Measurements from ENCODE around the gene EFNA5. TPM values are rescaled to one million over a fixed set of nuclear protein-coding genes. Genes with fewer than 3 reads are reported as not detected.
A peak's percentile ranks its signal among the peaks of the same experiment; 100 is the strongest.

EFNA5 gene
- total RNA-seq, 1 donor from 2014 or later = 43.0 TPM

GRCh38 chr5:107590686-107591085 lies 80.1 kb downstream of the EFNA5 start:
- Mint-ChIP-seq H3K4me1 (peaks cover 30% of the 10 kb centered on the region), H3K27me3 (ENCODE audit: low read depth) (no peaks in the 10 kb centered on the region), H3K4me3 (no peak overlapping the region), H3K36me3 (ENCODE audit: low read depth) (peaks cover 4% of the 10 kb centered on the region), H3K9me3 (no peaks in the 10 kb centered on the region), H3K27ac (ENCODE audit: unreplicated experiment) (no peak overlapping the region)
- TF ChIP-seq CTCF (conservative IDR thresholded peaks at IDR 0.05) = no peak
- DNase-seq (ENCODE audit: low read depth, low spot score) = no peak

- no peak for DNase-seq (ENCODE audit: low read depth, low spot score)
- Mint-ChIP-seq H3K36me3 (ENCODE audit: low read depth) (peaks cover 4% of the 10 kb centered on the region), H3K27me3 (ENCODE audit: low read depth) (no peaks in the 10 kb centered on the region), H3K27ac (ENCODE audit: unreplicated experiment) (no peak overlapping the region), H3K4me1 (peaks cover 32% of the 10 kb centered on the region), H3K4me3 (no peak overlapping the region), H3K9me3 (peaks cover 2% of the 10 kb centered on the region)
- no peak for TF ChIP-seq CTCF (conservative IDR thresholded peaks at IDR 0.05)
Measured at GRCh38 chr5:107589520-107590193, 81.1 kb downstream of the EFNA5 start.

DNA sequence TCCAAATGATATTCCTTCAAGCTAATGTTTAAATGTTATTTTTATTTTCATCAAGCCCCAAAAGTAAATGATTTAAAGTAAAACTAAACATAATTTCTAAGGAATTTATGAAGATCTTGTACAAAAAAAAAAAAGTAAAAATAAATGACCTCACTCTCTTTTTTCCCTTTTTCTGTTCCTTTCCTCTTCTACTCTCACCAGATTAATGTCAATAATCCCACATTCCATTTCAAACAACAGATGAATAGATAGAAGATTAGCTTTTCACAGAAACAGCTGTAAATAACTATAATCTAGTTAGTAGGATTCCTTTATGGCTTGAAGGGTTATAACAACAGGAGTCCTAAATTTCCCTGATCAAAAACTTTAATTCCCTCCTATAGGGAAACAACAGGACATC lies 88.1 kb downstream of the EFNA5 start:
- Mint-ChIP-seq H3K27me3 (ENCODE audit: low read depth) (no peaks in the 10 kb centered on the region), H3K4me1 (peaks cover 39% of the 10 kb centered on the region), H3K4me3 (no peak overlapping the region), H3K9me3 (peaks cover 6% of the 10 kb centered on the region), H3K27ac (ENCODE audit: unreplicated experiment) (peak overlapping the region; percentile 12), H3K36me3 (ENCODE audit: low read depth) (peaks cover 7% of the 10 kb centered on the region)
- DNase-seq (ENCODE audit: low read depth, low spot score) = no peak
- no peak for TF ChIP-seq CTCF (conservative IDR thresholded peaks at IDR 0.05)

GRCh38 chr5:107580889-107581820 lies 89.6 kb downstream of the EFNA5 start:
- peaks cover 54% of the 10 kb centered on the region for H3K4me1 Mint-ChIP-seq
- TF ChIP-seq CTCF (conservative IDR thresholded peaks at IDR 0.05) = no peak

GRCh38 chr5:107578051-107578635 lies 92.6 kb downstream of the EFNA5 start:
- no peak for TF ChIP-seq CTCF (conservative IDR thresholded peaks at IDR 0.05)
- H3K27ac Mint-ChIP-seq (ENCODE audit: unreplicated experiment) = no peak overlapping the region

More at GRCh38 chr5:107580889-107581820, 89.6 kb downstream of the EFNA5 start:
- Mint-ChIP-seq H3K9me3 (peaks cover 6% of the 10 kb centered on the region), H3K27ac (ENCODE audit: unreplicated experiment) (no peak overlapping the region), H3K36me3 (ENCODE audit: low read depth) (peaks cover 6% of the 10 kb centered on the region), H3K4me3 (no peak overlapping the region), H3K27me3 (ENCODE audit: low read depth) (no peaks in the 10 kb centered on the region)
- no peak for DNase-seq (ENCODE audit: low read depth, low spot score)

More at GRCh38 chr5:107578051-107578635, 92.6 kb downstream of the EFNA5 start:
- no peak overlapping the region for H3K4me3 Mint-ChIP-seq
- H3K36me3 Mint-ChIP-seq (ENCODE audit: low read depth) = peaks cover 3% of the 10 kb centered on the region
- peaks cover 72% of the 10 kb centered on the region for H3K4me1 Mint-ChIP-seq
- no peak for DNase-seq (ENCODE audit: low read depth, low spot score)
- no peaks in the 10 kb centered on the region for H3K27me3 Mint-ChIP-seq (ENCODE audit: low read depth)
- H3K9me3 Mint-ChIP-seq = peaks cover 2% of the 10 kb centered on the region
